Activated naive CD8-positive, alpha-beta T cell (primary cell): ENCODE results near the gene ENOX1.
"Not testable (repeated sequence)": the region's sequence is repeated elsewhere in the genome, so short reads cannot be mapped to it uniquely, and the experiment has no call there.

ENCODE experiments used
- H3K27ac Mint-ChIP-seq: one replicate; pipeline ENCODE4 v1.8.0; 2021; ENCODE audit warnings: mixed read lengths
- H3K27me3 Mint-ChIP-seq: one replicate; pipeline ENCODE4 v1.8.0; 2021; ENCODE audit warnings: mixed read lengths
- H3K36me3 Mint-ChIP-seq: one replicate; pipeline ENCODE4 v1.8.0; 2021; ENCODE audit warnings: mixed read lengths
- H3K4me1 Mint-ChIP-seq: one replicate; pipeline ENCODE4 v1.8.0; 2021; ENCODE audit warnings: low read depth, mixed read lengths
- H3K4me3 Mint-ChIP-seq: one replicate; pipeline ENCODE4 v1.8.0; 2021; ENCODE audit warnings: mild to moderate bottlenecking, mixed read lengths
- H3K9me3 Mint-ChIP-seq: one replicate; pipeline ENCODE4 v1.8.0; 2021; ENCODE audit warnings: low read depth, mixed read lengths

The ENOX1 gene

DNA sequence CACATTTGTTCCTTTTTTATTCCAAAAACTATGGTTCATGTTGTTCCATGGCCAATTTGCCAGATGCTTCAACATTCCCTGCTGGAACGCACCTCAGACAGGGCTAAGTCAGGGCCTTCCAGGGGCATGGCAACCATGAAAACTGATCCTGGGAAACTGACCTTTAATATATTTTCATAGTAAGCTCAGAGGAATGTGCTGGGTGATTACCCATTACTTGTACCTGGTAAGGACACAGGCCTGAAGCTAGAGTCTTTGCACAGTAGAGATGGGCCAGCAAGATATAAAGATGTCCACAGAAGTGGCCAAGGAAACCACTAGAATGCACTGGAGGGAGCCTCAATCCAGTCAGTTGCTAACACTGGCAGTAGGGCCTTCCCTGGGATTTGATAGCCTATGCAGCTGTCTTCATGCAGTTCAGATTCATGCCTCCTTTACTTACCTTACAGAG is 353.1 kb downstream of the ENOX1 start:
- Mint-ChIP-seq H3K36me3 (peaks cover 2% of the 10 kb centered on the region), H3K9me3 (no peaks in the 10 kb centered on the region), H3K27me3 (peaks cover 6% of the 10 kb centered on the region), H3K4me1 (no peaks in the 10 kb centered on the region), H3K4me3 (no peak overlapping the region), H3K27ac (no peak overlapping the region)

DNA sequence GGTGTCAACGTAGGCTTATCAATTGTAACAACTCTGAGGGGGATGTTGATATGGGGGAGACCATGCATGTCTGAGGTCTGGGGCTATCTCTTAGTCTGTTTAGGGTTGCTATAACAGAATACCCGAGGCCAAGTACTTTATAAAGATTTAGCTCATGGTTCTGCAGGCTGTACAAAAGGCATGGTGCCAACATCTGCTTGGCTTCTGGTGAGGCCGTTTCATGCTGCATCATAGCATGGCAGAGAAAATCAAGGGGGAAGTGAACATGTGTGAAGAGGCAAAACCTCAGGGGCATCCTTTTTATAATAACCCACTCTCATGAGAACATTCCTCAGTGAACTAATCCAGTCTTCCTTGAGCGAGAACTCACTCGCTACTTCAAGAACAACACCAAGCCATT is 353.8 kb downstream of the ENOX1 start:
- H3K4me3 Mint-ChIP-seq = no peak overlapping the region
- H3K27ac Mint-ChIP-seq = no peak overlapping the region
- H3K4me1 Mint-ChIP-seq = no peaks in the 10 kb centered on the region
- H3K36me3 Mint-ChIP-seq = peaks cover 2% of the 10 kb centered on the region
- no peaks in the 10 kb centered on the region for H3K9me3 Mint-ChIP-seq
- H3K27me3 Mint-ChIP-seq = peaks cover 6% of the 10 kb centered on the region

DNA sequence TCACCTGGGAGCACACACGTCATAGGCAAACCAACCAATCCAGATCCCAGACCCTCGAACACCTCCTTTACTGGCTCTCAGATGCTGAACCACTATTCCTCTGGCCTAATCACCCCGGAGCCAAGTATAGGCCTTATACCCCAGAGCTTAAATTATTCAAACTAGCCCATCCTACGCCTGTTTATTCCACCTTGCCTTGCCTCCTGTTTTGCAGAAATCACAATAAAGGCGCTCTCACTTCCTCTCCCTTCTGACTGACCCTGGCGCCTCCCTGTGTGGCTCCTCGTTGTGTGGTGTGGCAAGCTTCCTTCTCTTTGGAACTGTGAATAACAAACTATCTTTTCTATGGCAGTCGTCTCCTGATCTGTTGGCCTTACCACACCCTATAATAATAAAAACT is 354.9 kb downstream of the ENOX1 start:
- Mint-ChIP-seq H3K36me3 (peaks cover 2% of the 10 kb centered on the region), H3K27ac (no peak overlapping the region), H3K4me1 (no peaks in the 10 kb centered on the region), H3K4me3 (no peak overlapping the region), H3K27me3 (peaks cover 6% of the 10 kb centered on the region), H3K9me3 (no peaks in the 10 kb centered on the region)

DNA sequence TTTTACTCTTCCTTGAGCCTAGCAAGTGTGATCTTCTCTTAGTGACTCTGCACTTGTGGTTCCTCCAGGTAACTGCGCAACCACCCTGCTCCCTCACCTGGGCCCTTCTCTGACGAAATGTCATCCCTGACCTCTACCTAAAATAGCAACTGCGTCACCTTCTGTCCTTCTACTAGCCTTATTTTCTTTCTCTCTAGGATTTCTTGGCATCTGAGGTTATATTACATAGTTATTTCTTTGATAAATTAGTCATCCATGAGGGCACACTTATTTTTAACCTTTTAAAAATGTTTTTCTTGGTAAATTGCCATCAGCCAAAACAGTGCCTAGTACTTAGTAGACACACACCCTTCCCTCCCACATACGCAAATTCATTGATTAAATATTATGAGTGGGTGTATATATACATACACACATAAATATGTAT is 355.5 kb downstream of the ENOX1 start:
- Mint-ChIP-seq H3K9me3 (no peaks in the 10 kb centered on the region), H3K4me3 (no peak overlapping the region), H3K27me3 (peaks cover 6% of the 10 kb centered on the region), H3K27ac (no peak overlapping the region), H3K4me1 (no peaks in the 10 kb centered on the region), H3K36me3 (peaks cover 2% of the 10 kb centered on the region)

DNA sequence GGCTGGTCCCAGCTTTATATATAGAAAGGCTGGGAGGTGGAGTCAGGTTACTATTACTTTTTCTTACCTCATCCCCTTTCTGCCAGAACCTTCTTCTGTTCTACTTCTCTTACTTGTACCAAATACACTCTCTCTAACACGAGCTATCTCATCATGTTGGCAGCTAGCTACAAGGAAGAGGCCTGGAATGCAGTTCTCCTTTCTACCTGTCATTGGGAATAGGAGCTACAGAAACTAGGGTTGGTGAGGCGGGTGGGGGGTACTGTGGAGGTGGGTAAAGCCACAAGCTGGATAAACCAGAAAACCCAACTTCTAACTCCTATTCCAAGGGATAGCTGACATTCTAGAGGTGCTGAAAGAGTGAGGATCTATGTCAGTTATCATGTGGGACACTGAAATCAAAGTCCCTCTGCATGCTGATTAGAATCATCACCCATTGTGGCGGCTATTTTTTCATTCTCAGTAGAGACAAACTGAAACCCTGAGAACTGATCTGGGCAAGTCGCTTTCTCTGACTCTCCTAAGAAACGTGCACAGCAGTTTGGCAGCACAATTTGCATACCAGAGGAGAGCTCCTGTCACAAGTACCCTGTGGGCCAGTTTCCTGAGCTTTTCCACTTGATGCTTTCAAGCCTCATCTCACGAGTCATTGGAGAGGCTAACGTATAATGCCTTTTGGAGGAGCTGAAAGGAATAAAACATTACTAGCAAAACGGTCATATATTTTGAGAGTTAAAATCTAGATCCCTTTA is 358.1 kb downstream of the ENOX1 start:
- Mint-ChIP-seq H3K4me1 (no peaks in the 10 kb centered on the region), H3K9me3 (no peaks in the 10 kb centered on the region), H3K36me3 (no peaks in the 10 kb centered on the region), H3K27ac (no peak overlapping the region), H3K27me3 (peaks cover 4% of the 10 kb centered on the region), H3K4me3 (no peak overlapping the region)

DNA sequence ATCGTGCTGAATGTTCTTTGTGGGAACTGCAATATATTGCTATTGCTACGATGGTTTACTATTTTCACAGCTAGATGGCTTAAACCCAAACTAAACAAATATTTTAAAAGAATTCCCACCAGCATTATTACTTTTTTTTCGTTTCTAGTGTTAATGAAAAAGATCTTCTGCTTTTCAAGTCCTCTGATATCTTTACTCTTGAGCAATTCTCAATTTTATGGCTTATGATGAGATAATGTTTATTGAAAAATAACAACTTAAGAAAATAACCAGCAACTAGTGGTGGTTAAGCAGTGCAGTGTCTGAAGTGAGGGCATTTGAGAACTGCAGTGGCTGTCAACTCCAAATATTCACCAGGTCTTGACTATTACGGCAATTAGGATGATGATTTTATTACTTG is 360.4 kb downstream of the ENOX1 start:
- Mint-ChIP-seq H3K27ac (no peak overlapping the region), H3K4me3 (no peak overlapping the region), H3K27me3 (peaks cover 2% of the 10 kb centered on the region), H3K4me1 (no peaks in the 10 kb centered on the region), H3K36me3 (no peaks in the 10 kb centered on the region), H3K9me3 (no peaks in the 10 kb centered on the region)

DNA sequence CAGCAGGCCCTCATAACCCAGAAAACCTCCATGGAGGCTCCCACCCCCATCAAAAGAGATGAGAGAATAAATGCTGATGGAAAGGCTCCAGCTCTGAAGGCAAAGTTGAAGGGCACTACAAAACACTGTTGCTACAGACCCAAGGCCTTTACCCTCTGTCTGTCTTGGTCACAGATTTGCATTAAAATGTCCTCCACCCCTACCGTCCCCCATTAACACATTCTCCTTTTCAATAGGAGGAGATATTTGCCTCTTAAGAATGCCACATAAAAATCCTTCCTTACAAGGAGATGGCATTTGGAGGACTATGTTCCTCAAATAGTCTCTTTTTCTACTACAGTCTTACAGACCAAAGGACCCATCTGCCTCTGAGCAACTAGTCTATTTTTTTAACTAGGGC is 361.5 kb downstream of the ENOX1 start:
- Mint-ChIP-seq H3K4me3 (no peak overlapping the region), H3K4me1 (no peaks in the 10 kb centered on the region), H3K27ac (no peak overlapping the region), H3K9me3 (peaks cover 3% of the 10 kb centered on the region), H3K27me3 (peaks cover 2% of the 10 kb centered on the region), H3K36me3 (no peaks in the 10 kb centered on the region)

DNA sequence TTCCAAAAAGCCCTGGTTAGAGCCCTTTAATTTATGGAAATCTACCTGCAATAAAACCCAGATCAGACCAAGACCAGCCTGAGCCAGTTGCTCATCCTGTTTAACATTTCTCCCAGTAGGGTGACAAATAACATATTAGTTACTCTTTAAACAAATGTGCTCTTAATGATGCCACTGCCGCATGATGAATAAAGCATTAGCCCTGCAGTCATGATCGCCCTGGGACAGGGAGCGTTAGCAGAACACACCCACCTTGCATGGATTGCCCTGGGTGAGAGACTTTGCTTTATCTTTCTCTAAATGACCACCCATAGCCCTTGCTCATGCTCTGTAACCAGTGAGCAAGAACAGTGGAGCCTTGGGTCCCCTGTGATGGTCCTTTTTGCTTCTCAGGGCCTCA is 362.4 kb downstream of the ENOX1 start:
- Mint-ChIP-seq H3K9me3 (peaks cover 6% of the 10 kb centered on the region), H3K27ac (no peak overlapping the region), H3K4me3 (no peak overlapping the region), H3K4me1 (no peaks in the 10 kb centered on the region), H3K36me3 (no peaks in the 10 kb centered on the region), H3K27me3 (peaks cover 1% of the 10 kb centered on the region)

DNA sequence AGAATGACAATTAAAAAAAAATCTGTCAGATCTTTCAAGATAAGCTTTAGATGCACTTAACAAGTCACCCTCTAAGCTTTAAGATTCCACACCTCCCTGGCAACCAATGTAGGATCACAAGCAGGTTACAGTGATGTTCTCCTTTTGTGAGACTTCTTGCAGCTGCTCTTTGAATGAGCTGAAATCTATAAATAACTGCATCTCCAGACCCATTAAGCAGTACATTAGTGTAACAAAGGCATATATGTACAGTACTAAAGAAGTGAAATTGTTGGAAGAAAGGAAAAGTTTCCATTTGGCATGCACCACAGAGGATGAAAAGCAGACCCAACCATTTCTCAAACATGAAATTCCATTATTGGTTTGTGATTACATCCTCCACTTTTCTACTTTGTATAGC is 364.7 kb downstream of the ENOX1 start:
- Mint-ChIP-seq H3K36me3 (no peaks in the 10 kb centered on the region), H3K27me3 (no peaks in the 10 kb centered on the region), H3K4me3 (no peak overlapping the region), H3K27ac (no peak overlapping the region), H3K4me1 (no peaks in the 10 kb centered on the region), H3K9me3 (peaks cover 6% of the 10 kb centered on the region)

DNA sequence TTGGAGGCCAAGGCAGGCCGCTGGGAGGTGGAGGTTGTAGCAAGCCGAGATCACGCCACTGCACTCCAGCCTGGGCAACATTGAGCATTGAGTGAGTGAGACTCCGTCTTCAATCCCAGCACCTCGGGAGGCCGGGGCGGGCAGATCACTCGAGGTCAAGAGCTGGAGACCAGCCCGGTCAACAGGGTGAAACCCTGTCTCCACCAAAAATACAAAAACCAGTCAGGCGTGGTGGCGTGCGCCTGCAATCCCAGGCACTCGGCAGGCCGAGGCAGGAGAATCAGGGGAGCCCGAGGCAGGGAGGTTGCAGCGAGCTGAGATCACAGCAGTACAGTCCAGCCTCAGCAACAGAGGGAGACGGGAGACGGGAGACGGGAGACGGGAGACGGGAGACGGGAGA is 369.9 kb downstream of the ENOX1 start:
- not testable (repeated sequence) for H3K36me3 Mint-ChIP-seq, H3K4me1 Mint-ChIP-seq, H3K4me3 Mint-ChIP-seq, H3K27ac Mint-ChIP-seq, H3K27me3 Mint-ChIP-seq, H3K9me3 Mint-ChIP-seq

DNA sequence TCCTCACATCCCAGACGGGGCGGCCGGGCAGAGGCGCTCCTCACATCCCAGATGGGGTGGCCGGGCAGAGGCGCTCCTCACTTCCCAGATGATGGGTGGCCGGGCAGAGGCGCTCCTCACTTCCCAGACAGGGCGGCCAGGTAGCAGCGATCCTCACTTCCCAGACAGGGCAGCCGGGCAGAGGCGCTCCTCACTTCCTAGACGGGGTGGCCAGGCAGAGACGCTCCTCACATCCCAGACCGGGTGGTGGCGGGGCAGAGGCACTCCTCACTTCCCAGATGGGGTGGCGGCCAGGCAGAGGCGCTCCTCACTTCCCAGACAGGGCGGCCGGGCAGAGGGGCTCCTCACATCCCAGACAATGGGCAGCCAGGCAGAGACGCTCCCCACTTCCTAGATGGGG is 370.4 kb downstream of the ENOX1 start:
- H3K9me3 Mint-ChIP-seq, H3K4me1 Mint-ChIP-seq, H3K27ac Mint-ChIP-seq, H3K36me3 Mint-ChIP-seq, H3K4me3 Mint-ChIP-seq, H3K27me3 Mint-ChIP-seq: not testable (repeated sequence)

DNA sequence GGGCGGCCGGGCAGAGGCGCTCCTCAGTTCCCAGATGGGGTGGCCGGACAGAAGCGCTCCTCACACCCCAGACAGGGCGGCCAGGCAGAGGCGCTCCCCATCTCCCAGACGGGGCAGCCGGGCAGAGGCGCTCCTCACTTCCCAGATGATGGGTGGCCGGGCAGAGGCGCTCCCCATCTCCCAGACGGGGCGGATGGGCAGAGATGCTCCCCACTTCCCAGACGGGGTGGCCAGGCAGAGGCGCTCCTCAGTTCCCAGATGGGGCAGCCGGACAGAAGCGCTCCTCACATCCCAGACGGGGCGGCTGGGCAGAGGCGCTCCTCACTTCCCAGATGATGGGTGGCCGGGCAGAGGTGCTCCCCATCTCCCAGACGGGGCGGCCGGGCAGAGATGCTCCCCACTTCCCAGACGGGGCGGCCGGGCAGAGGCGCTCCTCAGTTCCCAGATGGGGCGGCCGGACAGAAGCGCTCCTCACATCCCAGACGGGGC is 370.8 kb downstream of the ENOX1 start:
- H3K27me3 Mint-ChIP-seq, H3K27ac Mint-ChIP-seq, H3K9me3 Mint-ChIP-seq, H3K4me1 Mint-ChIP-seq, H3K4me3 Mint-ChIP-seq, H3K36me3 Mint-ChIP-seq: not testable (repeated sequence)

DNA sequence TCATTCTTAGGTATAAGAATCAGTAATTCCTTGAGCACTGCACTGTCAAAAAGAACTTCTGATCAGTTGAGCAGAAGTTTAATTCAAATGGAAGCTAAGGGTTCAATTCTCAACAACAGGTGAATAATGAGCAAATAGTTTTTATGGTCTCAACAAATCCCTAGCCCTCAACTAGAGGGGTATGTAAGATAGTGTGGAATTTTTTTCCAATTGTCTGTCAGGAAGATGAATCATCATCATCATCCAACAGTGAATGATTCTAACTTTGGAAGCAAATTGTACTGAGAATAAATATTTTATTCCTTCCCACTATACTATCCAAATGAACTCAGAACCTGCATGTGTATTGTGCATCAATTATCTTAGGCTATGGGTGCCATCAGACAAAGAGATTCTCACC is 372.7 kb downstream of the ENOX1 start:
- Mint-ChIP-seq H3K4me3 (no peak overlapping the region), H3K9me3 (no peaks in the 10 kb centered on the region), H3K4me1 (no peaks in the 10 kb centered on the region), H3K36me3 (no peaks in the 10 kb centered on the region), H3K27ac (no peak overlapping the region), H3K27me3 (peaks cover 6% of the 10 kb centered on the region)

DNA sequence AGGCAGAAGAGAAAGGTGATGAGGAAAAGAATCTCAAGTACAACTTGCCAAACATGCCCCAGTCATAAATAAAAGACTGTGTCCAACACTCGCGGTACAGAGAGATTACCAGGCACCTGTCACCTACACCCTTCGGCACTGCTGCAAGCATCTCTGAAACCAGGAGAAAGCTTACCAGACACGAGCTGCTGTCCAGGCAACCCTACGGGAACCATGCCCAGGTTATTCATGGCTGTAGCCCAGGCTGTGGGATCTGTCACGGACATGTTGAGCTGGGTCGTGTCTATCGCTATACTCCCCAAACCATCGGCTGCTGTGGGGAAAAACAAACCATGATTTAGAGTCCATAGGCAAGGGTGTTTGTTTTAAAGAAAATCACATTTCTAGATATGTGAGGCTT is 375.0 kb downstream of the ENOX1 start:
- no peaks in the 10 kb centered on the region for H3K4me1 Mint-ChIP-seq
- H3K27me3 Mint-ChIP-seq = peaks cover 14% of the 10 kb centered on the region
- H3K27ac Mint-ChIP-seq = no peak overlapping the region
- H3K9me3 Mint-ChIP-seq = no peaks in the 10 kb centered on the region
- no peak overlapping the region for H3K4me3 Mint-ChIP-seq
- no peaks in the 10 kb centered on the region for H3K36me3 Mint-ChIP-seq

DNA sequence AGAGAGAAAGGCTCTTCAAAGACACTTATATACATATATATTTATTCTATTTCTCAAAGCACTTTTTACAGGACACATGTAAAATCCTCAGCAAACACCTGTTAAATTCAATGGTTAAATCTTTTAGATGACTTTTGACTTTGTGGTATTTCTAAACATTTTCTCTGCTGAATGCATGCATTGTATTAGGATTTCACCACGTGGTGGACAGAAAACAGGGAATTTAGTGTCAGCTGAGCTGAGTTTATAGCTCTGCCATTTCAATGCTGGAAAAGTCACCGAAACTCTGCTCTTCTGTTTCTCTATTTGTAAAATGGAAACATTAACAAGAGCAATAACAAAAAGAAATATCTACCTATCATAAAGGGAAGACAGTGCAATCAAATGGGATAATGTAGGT is 375.6 kb downstream of the ENOX1 start:
- no peak overlapping the region for H3K4me3 Mint-ChIP-seq
- H3K9me3 Mint-ChIP-seq = no peaks in the 10 kb centered on the region
- no peak overlapping the region for H3K27ac Mint-ChIP-seq
- peaks cover 14% of the 10 kb centered on the region for H3K27me3 Mint-ChIP-seq
- no peaks in the 10 kb centered on the region for H3K36me3 Mint-ChIP-seq
- no peaks in the 10 kb centered on the region for H3K4me1 Mint-ChIP-seq

DNA sequence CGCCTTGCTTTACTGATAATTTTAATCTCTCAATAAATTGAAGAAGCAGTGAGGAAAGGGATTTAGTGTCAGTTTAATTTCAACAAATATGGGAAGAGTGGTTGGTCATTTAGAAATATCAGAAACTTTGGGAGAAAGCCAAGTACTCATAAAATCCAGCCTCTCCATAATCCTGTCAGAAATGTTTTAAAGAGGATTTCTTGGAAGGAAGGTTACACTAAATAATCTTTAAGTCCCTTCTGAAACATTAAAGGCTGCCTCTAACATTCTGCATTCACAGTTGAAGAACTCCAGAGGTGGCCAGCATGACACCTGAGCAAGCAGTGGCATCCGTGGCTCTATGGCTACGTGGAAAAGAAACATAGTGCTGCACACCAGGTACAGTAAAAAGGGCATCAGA is 378.5 kb downstream of the ENOX1 start:
- Mint-ChIP-seq H3K36me3 (no peaks in the 10 kb centered on the region), H3K27me3 (peaks cover 17% of the 10 kb centered on the region), H3K4me1 (no peaks in the 10 kb centered on the region), H3K9me3 (no peaks in the 10 kb centered on the region), H3K4me3 (no peak overlapping the region), H3K27ac (no peak overlapping the region)
